Astrocyte of the spinal cord (primary cell): ENCODE results near the gene AP3D1.
"Not testable (repeated sequence)": the region's sequence is repeated elsewhere in the genome, so short reads cannot be mapped to it uniquely, and the experiment has no call there.

ENCODE experiments used
- DNase-seq: peaks from one replicate; pipeline ENCODE4 v3.0.0; 2011; ENCODE audit warnings: low read depth, low spot score
- H3K4me3 ChIP-seq: 2 replicates; pipeline ENCODE4 v1.5.1; 2011; ENCODE audit warnings: low read depth, mild to moderate bottlenecking, low read length, moderate library complexity
- CTCF ChIP-seq: IDR thresholded peaks from 2 replicates; pipeline ENCODE4 v1.5.1; 2012; ENCODE audit warnings: low read depth, mild to moderate bottlenecking, low read length, inconsistent platforms
- in situ Hi-C: cut with HindIII; loops from 2 replicates; pipeline ENCODE4 v1.10.0; 2017; ENCODE audit warnings: low sequenced_read_pairs

The AP3D1 gene

GRCh38 chr19:2135474-2136402 is 15.6 kb downstream of the AP3D1 start:
- in situ Hi-C loops = no loop called here
- no peak overlapping the region for H3K4me3 ChIP-seq
- DNase-seq = no peak
- TF ChIP-seq CTCF = no peak

GRCh38 chr19:2132731-2133490 is 18.5 kb downstream of the AP3D1 start:
- TF ChIP-seq CTCF = no peak
- in situ Hi-C loops = no loop called here
- no peak for DNase-seq
- no peak overlapping the region for H3K4me3 ChIP-seq

GRCh38 chr19:2132191-2132590 is 19.2 kb downstream of the AP3D1 start:
- TF ChIP-seq CTCF = no peak
- H3K4me3 ChIP-seq = no peak overlapping the region
- DNase-seq = no peak
- in situ Hi-C loops = no loop called here

GRCh38 chr19:2131012-2131975 is 20.1 kb downstream of the AP3D1 start:
- in situ Hi-C loops = not testable (repeated sequence)

GRCh38 chr19:2129892-2130770 is 21.2 kb downstream of the AP3D1 start:
- DNase-seq = no peak
- no peak for TF ChIP-seq CTCF
- in situ Hi-C loops = no loop called here
- H3K4me3 ChIP-seq = no peak overlapping the region

More at GRCh38 chr19:2131012-2131975, 20.1 kb downstream of the AP3D1 start:
- H3K4me3 ChIP-seq, DNase-seq: not testable (repeated sequence)

- no peak for DNase-seq
- TF ChIP-seq CTCF = no peak
- in situ Hi-C loops = no loop called here
- H3K4me3 ChIP-seq = no peak overlapping the region
Observed at GRCh38 chr19:2129486-2129885, 21.9 kb downstream of the AP3D1 start.
